Stimulated activated CD4-positive, alpha-beta T cell treated with anti-CD3 and anti-CD28 coated beads, Interleukin-1b, Interleukin-23, amount 100 ng/mL, for 48 hours (primary cell): ENCODE data around the gene NPIPB2.
"Not testable (repeated sequence)": the region's sequence is repeated elsewhere in the genome, so short reads cannot be mapped to it uniquely, and the experiment has no call there.

Experiments
- DNase-seq: peaks from one replicate; pipeline ENCODE4 v3.0.0-alpha.2; 2020

Gene NPIPB2

GRCh38 chr16:11941945-11942344 lies at the start of gene NPIPB2:
NPIPB2 (minus strand) TSS chr16:11942045; CDS start chr16:11942045, 0 bp downstream.
- not testable (repeated sequence) for DNase-seq

DNA sequence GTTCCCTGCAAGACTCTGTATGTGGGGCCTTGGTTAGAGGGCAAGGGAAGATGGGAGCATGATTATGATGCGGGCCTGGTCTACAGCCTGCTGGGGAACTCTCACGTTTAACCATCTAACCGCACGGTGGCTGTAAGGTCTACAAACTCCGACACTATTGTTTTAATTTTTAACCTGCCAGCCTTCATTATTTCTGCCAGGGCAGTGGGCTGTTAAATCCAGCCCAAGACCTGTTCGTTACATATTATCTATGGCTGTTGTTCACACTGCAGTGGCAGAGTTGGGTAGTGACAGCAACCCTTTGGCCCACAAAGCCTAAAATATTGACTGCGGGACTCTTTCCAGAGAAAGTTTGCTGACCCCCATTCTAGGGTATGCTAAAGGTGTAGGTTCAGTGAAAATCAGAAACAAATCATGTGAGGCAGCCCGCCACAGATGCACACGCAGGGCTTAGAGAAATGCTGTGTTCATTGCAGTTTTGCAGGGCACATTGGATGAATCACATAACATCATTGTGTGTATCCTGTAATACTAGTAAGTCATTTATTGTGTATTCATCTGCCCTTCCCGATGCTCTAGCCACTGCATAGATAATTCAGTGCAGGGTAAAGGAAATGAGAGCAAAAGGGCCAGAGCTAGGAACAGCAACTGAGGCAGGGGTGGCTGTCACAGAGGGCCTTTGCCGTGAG lies 49.0 kb upstream of the NPIPB2 start:
- no peak for DNase-seq

DNA sequence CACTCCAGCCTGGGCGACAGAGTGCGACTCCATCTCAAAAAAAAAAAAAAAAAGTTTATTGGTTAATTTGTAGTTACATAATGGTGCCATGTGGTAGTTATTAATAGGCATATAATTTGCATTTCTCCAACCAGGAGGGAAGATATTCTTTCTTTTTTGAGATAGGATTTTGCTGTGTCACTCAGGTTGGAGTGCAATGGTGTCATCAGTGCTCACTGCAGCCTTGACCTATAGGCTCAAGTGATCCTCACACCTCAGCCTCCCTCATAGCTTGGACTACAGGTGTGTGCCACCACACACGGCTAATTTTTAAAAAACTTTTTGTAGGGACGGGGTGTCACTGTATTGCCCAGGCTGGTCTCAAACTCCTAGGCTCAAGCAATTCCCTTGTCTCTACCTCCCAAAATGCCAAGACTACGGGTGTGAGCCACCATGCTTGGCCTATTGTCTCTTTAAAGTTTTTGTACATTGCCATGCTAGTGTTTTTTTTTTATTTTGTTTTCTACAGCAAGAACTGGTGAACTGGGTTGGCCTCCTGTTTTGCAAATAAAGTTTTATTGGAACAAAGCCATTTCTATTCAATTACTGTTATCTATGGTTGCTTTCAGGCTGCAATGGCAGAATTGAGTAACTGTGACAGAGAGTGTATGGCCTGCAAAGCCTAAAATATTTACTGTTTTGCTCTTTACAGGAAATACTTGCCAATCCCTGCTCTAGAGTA lies 46.6 kb upstream of the NPIPB2 start:
- DNase-seq: no peak

- no peak for DNase-seq
Observed at GRCh38 chr16:11986521-11987057, 44.7 kb upstream of the NPIPB2 start.

DNA sequence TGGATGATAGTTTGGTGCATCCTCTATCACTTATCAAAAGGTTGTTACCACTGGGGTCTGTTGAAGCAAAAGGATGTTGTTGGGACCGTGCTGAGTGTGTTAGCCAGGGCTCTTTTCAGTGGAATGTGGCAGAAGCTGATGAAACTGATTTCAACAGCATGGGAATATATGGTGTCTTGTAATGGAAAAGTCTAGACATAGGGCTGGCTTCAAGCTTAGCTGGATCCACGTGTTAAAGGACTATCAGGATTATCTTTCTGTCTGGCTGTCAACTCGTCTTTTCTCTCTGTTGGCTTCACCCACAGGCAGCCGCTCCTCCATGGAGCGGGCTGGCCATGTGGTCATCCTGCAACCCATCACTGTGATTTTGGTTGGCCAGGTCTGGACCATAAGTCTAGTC lies 43.4 kb upstream of the NPIPB2 start:
- DNase-seq: no peak

- no peak for DNase-seq
Observed at GRCh38 chr16:11980136-11980844, 38.4 kb upstream of the NPIPB2 start.

DNA sequence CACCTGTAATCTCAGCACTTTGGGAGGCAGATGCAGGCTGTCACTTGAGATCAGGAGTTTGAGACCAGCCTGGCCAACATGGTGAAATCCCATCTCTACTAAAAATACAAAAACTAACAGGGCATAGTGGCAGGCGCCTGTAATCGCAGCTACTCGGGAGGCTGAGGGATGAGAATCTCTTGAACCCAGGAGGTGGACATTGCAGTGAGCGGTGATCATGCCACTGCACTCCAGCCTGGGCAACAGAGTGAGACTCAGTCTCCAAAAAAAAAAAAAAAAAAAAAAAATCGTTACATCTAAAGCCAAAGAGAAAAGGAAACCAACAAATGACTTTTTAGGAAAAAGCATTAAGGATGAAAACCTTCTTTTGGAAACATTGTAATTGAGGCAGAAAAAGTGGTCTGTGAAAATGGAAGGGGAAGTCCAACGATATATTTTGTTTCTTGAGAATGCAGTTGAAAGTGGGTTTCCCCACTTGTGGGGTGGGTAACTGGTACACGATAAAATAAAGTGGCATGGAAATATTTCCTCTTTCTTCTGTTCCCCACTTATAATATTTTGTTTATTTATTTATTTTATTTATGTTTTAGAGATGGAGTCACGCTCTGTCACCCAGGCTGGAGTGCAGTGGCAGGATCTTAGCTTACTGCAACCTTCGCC lies 37.3 kb upstream of the NPIPB2 start:
- DNase-seq: no peak

- DNase-seq: no peak
Observed at GRCh38 chr16:11978080-11978479, 36.2 kb upstream of the NPIPB2 start.

GRCh38 chr16:11977376-11978041 lies 35.7 kb upstream of the NPIPB2 start:
- DNase-seq: no peak

DNA sequence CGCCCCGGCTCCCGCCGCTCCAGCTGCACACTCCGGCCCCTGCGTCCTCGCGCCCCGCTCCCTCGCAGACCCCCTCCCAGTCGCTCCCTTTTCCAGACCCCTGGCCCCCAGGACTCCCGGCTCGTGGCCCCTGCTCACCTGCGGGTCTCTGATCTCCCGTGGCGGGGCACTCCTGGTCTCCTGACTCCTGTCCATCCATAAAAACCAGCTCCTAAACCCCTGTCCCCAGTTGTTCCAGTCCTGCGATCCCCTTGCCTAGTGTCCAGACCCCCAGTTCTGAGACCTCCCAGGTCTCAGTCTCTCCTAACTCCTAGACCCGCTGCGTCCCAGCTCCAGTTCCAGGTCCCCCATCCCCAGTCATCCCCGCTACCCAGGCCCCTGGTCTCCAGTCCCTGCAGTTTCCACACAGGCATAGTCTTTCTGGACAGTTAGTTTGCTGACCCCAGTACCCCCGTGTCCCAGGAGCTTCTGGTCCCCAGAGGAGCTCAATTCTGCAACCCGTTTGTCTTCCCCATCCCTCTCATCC lies 35.1 kb upstream of the NPIPB2 start:
- no peak for DNase-seq

DNA sequence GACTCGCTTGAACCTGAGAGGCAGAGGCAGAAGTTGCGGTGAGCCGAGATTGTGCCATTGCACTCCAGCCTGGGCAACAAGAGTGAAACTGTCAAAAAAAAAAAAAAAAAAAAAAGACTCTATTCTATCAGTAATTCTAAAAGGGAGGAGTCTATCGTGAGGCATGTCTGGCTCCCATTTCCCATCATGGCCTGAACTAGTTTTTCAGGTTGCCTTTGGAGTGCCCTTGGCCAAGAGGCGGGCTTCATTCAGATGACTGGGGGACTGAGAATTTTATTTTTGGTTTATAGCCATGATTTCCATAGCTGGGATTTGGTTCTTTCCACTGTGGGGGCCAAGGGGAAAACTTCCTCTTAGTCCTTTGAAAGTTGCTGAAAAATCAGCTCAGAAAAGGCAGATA lies 31.2 kb upstream of the NPIPB2 start:
- DNase-seq: no peak

DNA sequence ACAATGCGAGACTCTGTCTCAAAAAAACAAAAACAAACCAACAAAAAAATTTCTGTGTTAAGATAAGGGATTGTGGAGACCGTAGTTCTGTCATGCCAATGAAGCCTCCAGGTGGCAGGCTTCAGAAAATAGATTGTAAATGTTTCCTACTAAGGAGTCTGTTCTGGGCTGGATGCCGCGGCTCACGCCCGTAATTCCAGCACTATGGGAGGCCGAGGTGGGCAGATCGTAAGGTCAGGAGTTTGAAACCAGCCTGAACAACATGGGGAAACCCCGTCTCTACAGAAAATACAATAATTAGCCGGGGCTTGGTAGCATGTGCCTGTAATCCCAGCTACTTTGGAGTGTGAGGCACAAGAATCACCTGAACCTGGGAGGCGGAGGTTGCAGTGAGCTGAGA lies 30.3 kb upstream of the NPIPB2 start:
- DNase-seq: no peak

GRCh38 chr16:11970292-11970691 lies 28.4 kb upstream of the NPIPB2 start:
- DNase-seq: not testable (repeated sequence)

DNA sequence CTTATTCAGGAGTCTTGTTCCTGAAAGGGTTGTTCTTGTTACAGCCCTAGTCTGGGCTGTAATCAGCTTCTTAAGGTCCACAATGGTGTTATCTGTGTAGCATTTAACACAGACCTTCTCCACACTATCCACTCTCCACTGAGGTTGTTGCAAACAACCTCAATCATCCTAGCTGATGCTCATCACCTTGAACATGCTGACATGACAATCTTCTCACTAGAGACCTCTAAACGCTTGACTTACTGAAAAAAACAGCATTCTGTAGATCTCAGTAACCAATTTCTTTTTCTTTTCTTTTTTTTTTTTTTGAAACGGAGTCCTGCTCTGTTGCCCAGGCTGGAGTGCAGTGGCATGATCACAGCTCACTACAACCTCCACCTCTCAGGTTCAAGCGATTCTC lies 26.7 kb upstream of the NPIPB2 start:
- DNase-seq: no peak

- no peak for DNase-seq
Observed at GRCh38 chr16:11967195-11967911, 25.5 kb upstream of the NPIPB2 start.

- no peak for DNase-seq
Observed at GRCh38 chr16:11966173-11966572, 24.3 kb upstream of the NPIPB2 start.

- DNase-seq: no peak
Observed at GRCh38 chr16:11964761-11965551, 23.1 kb upstream of the NPIPB2 start, which contains the start of gene TNFRSF17. TNFRSF17 (plus strand) TSS chr16:11965210; CDS start chr16:11965325, 115 bp downstream.

DNA sequence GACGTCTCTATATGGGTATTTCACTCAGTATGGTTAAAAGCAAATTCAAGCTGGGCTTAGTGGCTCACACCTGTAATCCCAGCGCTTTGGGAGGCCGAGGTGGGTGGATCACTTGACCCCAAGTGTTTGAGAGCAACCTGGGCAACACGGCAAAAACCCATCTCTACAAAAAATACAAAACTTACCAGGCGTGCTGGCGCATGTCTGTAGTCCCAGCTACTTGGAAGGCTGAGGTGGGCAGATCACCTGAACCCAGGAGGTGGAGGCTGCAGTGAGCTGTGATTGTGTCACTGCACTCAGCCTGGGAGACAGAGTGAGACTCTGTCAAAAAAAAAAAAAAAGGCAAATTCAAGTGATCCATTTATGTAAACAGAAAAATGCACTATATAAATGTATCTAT lies 21.9 kb upstream of the NPIPB2 start:
- DNase-seq: no peak

DNA sequence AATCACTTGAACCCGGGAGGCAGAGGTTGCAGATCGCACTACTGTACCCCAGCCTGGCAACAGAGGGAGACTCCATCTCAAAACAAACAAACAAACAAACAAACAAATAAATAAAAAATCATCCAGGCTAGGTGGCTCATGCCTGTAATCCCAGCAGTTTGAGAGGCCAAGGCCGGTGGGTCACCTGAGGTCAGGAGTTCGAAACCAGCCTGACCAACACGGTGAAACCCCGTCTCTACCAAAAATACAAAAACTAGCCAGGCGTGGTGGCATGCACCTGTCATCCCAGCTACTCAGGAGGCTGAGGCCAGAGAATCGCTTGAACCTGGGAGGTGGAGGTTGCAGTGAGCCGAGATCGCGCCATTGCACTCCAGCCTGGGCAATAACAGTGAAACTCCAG lies 21.1 kb upstream of the NPIPB2 start:
- not testable (repeated sequence) for DNase-seq

DNA sequence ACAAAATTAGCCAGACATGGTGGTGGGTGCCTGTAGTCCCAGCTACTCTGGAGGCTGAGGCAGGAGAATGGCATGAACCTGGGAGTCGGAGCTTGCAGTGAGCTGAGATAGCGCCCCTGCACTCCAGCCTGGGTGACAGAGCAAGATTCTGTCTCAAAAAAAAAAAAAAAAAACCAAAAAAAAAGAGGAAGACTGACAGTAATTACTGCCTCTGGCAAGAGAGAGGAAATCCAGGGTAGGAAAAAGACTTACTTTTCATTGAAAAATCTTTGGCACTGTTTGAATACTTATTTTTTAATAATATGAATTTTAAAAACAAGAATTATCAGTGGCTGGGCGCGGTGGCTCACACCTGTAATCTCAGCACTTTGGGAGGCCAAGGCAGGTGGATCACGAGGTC lies 20.6 kb upstream of the NPIPB2 start:
- DNase-seq: not testable (repeated sequence)
